Natural killer cell (primary cell): Measurements from ENCODE around the gene MTHFD2L. TPM values are rescaled to one million over a fixed set of nuclear protein-coding genes. Genes with fewer than 3 reads are reported as not detected.

Source experiments
- ATAC-seq, 3 donors: fragments of 150-1000 bp in 2 of 3; fragments of 200-7000 bp in 1 of 3; cut with Tn5 transposase; 1 replicate in 1 of 3; 2 replicates in 2 of 3; pipeline ENCODE4 v1.10.0; 2021; ENCODE audit warnings: mild to moderate bottlenecking in 2 of 3, moderate library complexity in 2 of 3
- DNase-seq, 2 donors: peaks; one replicate each; pipeline versions ENCODE4 v3.0.0 to v3.0.0-alpha.2; 2013 to 2021; ENCODE audit warnings: mixed read lengths in 1 of 2
- H3K27ac ChIP-seq: one replicate; pipeline ENCODE4 v1.5.1; 2013; ENCODE audit warnings: mild to moderate bottlenecking, low read length
- H3K27me3 ChIP-seq: one replicate; pipeline ENCODE4 v1.6.1; 2013; ENCODE audit warnings: low read length; ENCODE audit not compliant: control insufficient read depth, insufficient read depth
- H3K36me3 ChIP-seq: one replicate; pipeline ENCODE4 v1.6.1; 2013; ENCODE audit warnings: low read length; ENCODE audit not compliant: control insufficient read depth, insufficient read depth
- H3K4me1 ChIP-seq: one replicate; pipeline ENCODE4 v1.6.1; 2013; ENCODE audit warnings: low read length; ENCODE audit not compliant: control insufficient read depth, insufficient read depth
- H3K4me3 ChIP-seq: one replicate; pipeline ENCODE4 v1.5.1; 2013; ENCODE audit warnings: low read length
- H3K9me3 ChIP-seq: one replicate; pipeline ENCODE4 v1.6.1; 2013; ENCODE audit warnings: low read length; ENCODE audit not compliant: control insufficient read depth, insufficient read depth
- H3K27ac Mint-ChIP-seq, 2 donors: one replicate each; pipeline ENCODE4 v1.8.0; 2022; ENCODE audit warnings: mild to moderate bottlenecking in 2 of 2, mixed read lengths in 2 of 2, moderate library complexity in 1 of 2
- H3K27me3 Mint-ChIP-seq, 2 donors: one replicate each; pipeline ENCODE4 v1.8.0; 2022; ENCODE audit warnings: low read depth in 2 of 2, mixed read lengths in 2 of 2
- H3K36me3 Mint-ChIP-seq: one replicate; pipeline ENCODE4 v1.8.0; 2022; ENCODE audit warnings: mixed read lengths
- H3K4me1 Mint-ChIP-seq, 2 donors: one replicate each; pipeline ENCODE4 v1.8.0; 2022; ENCODE audit warnings: mixed read lengths in 2 of 2
- H3K4me3 Mint-ChIP-seq: one replicate; pipeline ENCODE4 v1.8.0; 2022; ENCODE audit warnings: mild to moderate bottlenecking, moderate library complexity, mixed read lengths
- H3K9me3 Mint-ChIP-seq, 2 donors: one replicate each; pipeline ENCODE4 v1.8.0; 2022; ENCODE audit warnings: mixed read lengths in 2 of 2
- CTCF ChIP-seq: fragments of 200-600 bp; IDR thresholded peaks from one replicate; pipeline ENCODE4 v1.8.0; 2022; ENCODE audit warnings: antibody characterized with exemption
- WGBS: methylation state at CpG from one replicate; pipeline ENCODE4 v1.1.7; 2013; ENCODE audit warnings: missing lambda C conversion rate; ENCODE audit not compliant: insufficient coverage; 5-methylcytosine and 5-hydroxymethylcytosine counted together
- intact Hi-C: fragments of 100-400 bp; cut with micrococcal nuclease; formaldehyde crosslinking; loops from one replicate; pipeline ENCODE4 v1.14.2; 2022
- total RNA-seq, 4 donors: library from RNA; stranded (reverse); fragments of 120-200 nt in 1 of 4; gene quantifications; one replicate each; pipeline versions ENCODE4 v1.2.3 to v1.2.4, GENCODE V29; 2013 to 2022

MTHFD2L gene
- total RNA-seq, 3 donors from 2014 or later (not counting 1 experiment from before 2014, with no cell fraction given), result 9.5 to 11.7 (median 10.4) TPM

- Mint-ChIP-seq H3K27ac (no peak overlapping the region), H3K9me3 (no peaks in the 10 kb centered on the region), H3K36me3 (no peaks in the 10 kb centered on the region), H3K27me3 (peaks cover 13 to 19% of the 10 kb centered on the region in 2 donors), H3K4me1 (no peaks in the 10 kb centered on the region), H3K4me3 (no peak overlapping the region)
- Histone ChIP-seq H3K9me3 (no peaks in the 10 kb centered on the region), H3K36me3 (no peaks in the 10 kb centered on the region), H3K4me3 (no peak overlapping the region), H3K27ac (no peak overlapping the region), H3K4me1 (no peaks in the 10 kb centered on the region), H3K27me3 (no peaks in the 10 kb centered on the region)
- intact Hi-C loops, result no loop called here
- DNase-seq (no peak), ATAC-seq (no peak)
- no peak for TF ChIP-seq CTCF
- 40% methylated on average over 7 of the region's 9 CpGs for WGBS
Observed at GRCh38 chr4:74330295-74330750, 172.4 kb downstream of the MTHFD2L start.

GRCh38 chr4:74331252-74331651, 173.3 kb downstream of the MTHFD2L start:
- Mint-ChIP-seq H3K36me3 (no peaks in the 10 kb centered on the region), H3K4me1 (no peaks in the 10 kb centered on the region), H3K27me3 (peaks cover 13 to 19% of the 10 kb centered on the region in 2 donors), H3K4me3 (no peak overlapping the region), H3K9me3 (no peaks in the 10 kb centered on the region), H3K27ac (no peak overlapping the region)
- 71% methylated on average over 1 of the region's 2 CpGs for WGBS
- no peak for TF ChIP-seq CTCF
- Histone ChIP-seq H3K9me3 (no peaks in the 10 kb centered on the region), H3K27me3 (no peaks in the 10 kb centered on the region), H3K27ac (no peak overlapping the region), H3K36me3 (no peaks in the 10 kb centered on the region), H3K4me1 (no peaks in the 10 kb centered on the region), H3K4me3 (no peak overlapping the region)
- ATAC-seq (no peak), DNase-seq (no peak)
- intact Hi-C loops, result no loop called here

GRCh38 chr4:74331944-74332343, 174.0 kb downstream of the MTHFD2L start:
- intact Hi-C loops, result no loop called here
- H3K9me3 Mint-ChIP-seq, result no peaks in the 10 kb centered on the region
- peaks cover 13 to 19% of the 10 kb centered on the region in 2 donors for H3K27me3 Mint-ChIP-seq
- no peaks in the 10 kb centered on the region for H3K4me1 Mint-ChIP-seq
- H3K27me3 ChIP-seq, result no peaks in the 10 kb centered on the region
- TF ChIP-seq CTCF, result no peak
- ATAC-seq, result no peak
- H3K36me3 ChIP-seq, result no peaks in the 10 kb centered on the region
- no peaks in the 10 kb centered on the region for H3K36me3 Mint-ChIP-seq
- H3K4me1 ChIP-seq, result no peaks in the 10 kb centered on the region
- DNase-seq, result no peak
- H3K27ac ChIP-seq, result no peak overlapping the region
- H3K9me3 ChIP-seq, result no peaks in the 10 kb centered on the region
- H3K4me3 ChIP-seq, result no peak overlapping the region
- H3K27ac Mint-ChIP-seq, result no peak overlapping the region
- H3K4me3 Mint-ChIP-seq, result no peak overlapping the region

GRCh38 chr4:74334636-74335035, 176.7 kb downstream of the MTHFD2L start:
- Histone ChIP-seq H3K9me3 (no peaks in the 10 kb centered on the region), H3K36me3 (no peaks in the 10 kb centered on the region), H3K27ac (no peak overlapping the region), H3K27me3 (peaks cover 2% of the 10 kb centered on the region), H3K4me3 (no peak overlapping the region), H3K4me1 (no peaks in the 10 kb centered on the region)
- Mint-ChIP-seq H3K4me1 (no peaks in the 10 kb centered on the region), H3K4me3 (no peak overlapping the region), H3K27ac (no peak overlapping the region), H3K27me3 (peaks cover 0 to 8% of the 10 kb centered on the region in 2 donors), H3K9me3 (no peaks in the 10 kb centered on the region), H3K36me3 (no peaks in the 10 kb centered on the region)
- 92% methylated on average over 7 of the region's 7 CpGs for WGBS
- intact Hi-C loops, result no loop called here
- no peak for DNase-seq
- no peak for TF ChIP-seq CTCF
- no peak for ATAC-seq
